HepG2 (cell line): ENCODE measurements around the gene GPX5. TPM values are rescaled to one million over a fixed set of nuclear protein-coding genes. Genes with fewer than 3 reads are reported as not detected.

ENCODE experiments used
- ASH2L ChIP-seq: fragments of 300-600, 200-600 bp; sonication (generic); IDR thresholded peaks from 2 replicates; pipeline ENCODE4 v1.7.0; 2017; ENCODE audit warnings: low read depth, mild to moderate bottlenecking, moderate library complexity, mixed read lengths, low read length; ENCODE audit not compliant: insufficient read length
- GTF3A ChIP-seq: sonication (generic); formaldehyde crosslinking; conservative IDR thresholded peaks from 2 replicates; pipeline ENCODE4 v1.4.0; 2020; ENCODE audit warnings: mild to moderate bottlenecking, missing genetic modification reagents
- HBP1 ChIP-seq: IDR thresholded peaks from 2 replicates; pipeline ENCODE4 v1.6.1; 2016; ENCODE audit warnings: low read depth, control low read depth
- ZFX ChIP-seq: sonication (generic); formaldehyde crosslinking; IDR thresholded peaks from 2 replicates; pipeline ENCODE4 v1.4.0; 2020; ENCODE audit warnings: mild to moderate bottlenecking, low read depth, missing genetic modification reagents, moderate library complexity
- ZIK1 ChIP-seq: sonication (generic); formaldehyde crosslinking; IDR thresholded peaks from 2 replicates; pipeline ENCODE4 v1.5.0; 2020; ENCODE audit warnings: mild to moderate bottlenecking, low read depth, missing genetic modification reagents, borderline replicate concordance
- polyA plus RNA-seq, 8 experiments: library from polyadenylated mRNA; depleted of rRNA in 3 of 8; stranded (reverse) in 7 of 8; unstranded in 1 of 8; fragments of >200 nt; fragmentation: Illumina TruSeq in 4 of 8; extraction: Trizol in 4 of 8; gene quantifications; 2 replicates each; pipeline versions ENCODE4 v1.2.1 to v1.2.3, GENCODE V29; 2011 to 2016; ENCODE audit warnings: low read depth in 4 of 8, missing spikeins in 1 of 8, mixed read lengths in 1 of 8; ENCODE audit not compliant: insufficient read depth in 1 of 8
- total RNA-seq, 5 experiments: library from RNA; depleted of rRNA; stranded (reverse); fragments of >200 nt; fragmentation: Illumina TruSeq; extraction: Trizol; gene quantifications; 2 replicates each; pipeline ENCODE4 v1.2.3, GENCODE V29; 2016; ENCODE audit warnings: low read depth in 1 of 5
- TF ChIP-seq, protein P1 (sequence below): sonication (generic); formaldehyde crosslinking; IDR thresholded peaks from one replicate; pipeline ENCODE4 v1.5.1; 2020; ENCODE audit warnings: mild to moderate bottlenecking, missing genetic modification reagents; ENCODE audit errors: not compliant biosample characterization
- TF ChIP-seq, protein P2 (sequence below): fragments of 450-650 bp; IDR thresholded peaks from 2 replicates; pipeline ENCODE4 v1.6.1; 2017; ENCODE audit warnings: mild to moderate bottlenecking
- TF ChIP-seq, protein P3 (sequence below): sonication (generic); formaldehyde crosslinking; IDR thresholded peaks from 2 replicates; pipeline ENCODE4 v1.4.0; 2020; ENCODE audit warnings: missing genetic modification reagents, mild to moderate bottlenecking, borderline replicate concordance
- TF ChIP-seq, protein P4 (sequence below): sonication (generic); formaldehyde crosslinking; IDR thresholded peaks from 2 replicates; pipeline ENCODE4 v1.8.1; 2022; ENCODE audit warnings: low read depth, mild to moderate bottlenecking, missing genetic modification reagents

GPX5 gene
- total and polyA plus RNA-seq, 2 of the 13 experiments (the other 11 are each of a cell fraction or from before 2014, with no cell fraction given), result not detected

- TF ChIP-seq, protein P1, sequence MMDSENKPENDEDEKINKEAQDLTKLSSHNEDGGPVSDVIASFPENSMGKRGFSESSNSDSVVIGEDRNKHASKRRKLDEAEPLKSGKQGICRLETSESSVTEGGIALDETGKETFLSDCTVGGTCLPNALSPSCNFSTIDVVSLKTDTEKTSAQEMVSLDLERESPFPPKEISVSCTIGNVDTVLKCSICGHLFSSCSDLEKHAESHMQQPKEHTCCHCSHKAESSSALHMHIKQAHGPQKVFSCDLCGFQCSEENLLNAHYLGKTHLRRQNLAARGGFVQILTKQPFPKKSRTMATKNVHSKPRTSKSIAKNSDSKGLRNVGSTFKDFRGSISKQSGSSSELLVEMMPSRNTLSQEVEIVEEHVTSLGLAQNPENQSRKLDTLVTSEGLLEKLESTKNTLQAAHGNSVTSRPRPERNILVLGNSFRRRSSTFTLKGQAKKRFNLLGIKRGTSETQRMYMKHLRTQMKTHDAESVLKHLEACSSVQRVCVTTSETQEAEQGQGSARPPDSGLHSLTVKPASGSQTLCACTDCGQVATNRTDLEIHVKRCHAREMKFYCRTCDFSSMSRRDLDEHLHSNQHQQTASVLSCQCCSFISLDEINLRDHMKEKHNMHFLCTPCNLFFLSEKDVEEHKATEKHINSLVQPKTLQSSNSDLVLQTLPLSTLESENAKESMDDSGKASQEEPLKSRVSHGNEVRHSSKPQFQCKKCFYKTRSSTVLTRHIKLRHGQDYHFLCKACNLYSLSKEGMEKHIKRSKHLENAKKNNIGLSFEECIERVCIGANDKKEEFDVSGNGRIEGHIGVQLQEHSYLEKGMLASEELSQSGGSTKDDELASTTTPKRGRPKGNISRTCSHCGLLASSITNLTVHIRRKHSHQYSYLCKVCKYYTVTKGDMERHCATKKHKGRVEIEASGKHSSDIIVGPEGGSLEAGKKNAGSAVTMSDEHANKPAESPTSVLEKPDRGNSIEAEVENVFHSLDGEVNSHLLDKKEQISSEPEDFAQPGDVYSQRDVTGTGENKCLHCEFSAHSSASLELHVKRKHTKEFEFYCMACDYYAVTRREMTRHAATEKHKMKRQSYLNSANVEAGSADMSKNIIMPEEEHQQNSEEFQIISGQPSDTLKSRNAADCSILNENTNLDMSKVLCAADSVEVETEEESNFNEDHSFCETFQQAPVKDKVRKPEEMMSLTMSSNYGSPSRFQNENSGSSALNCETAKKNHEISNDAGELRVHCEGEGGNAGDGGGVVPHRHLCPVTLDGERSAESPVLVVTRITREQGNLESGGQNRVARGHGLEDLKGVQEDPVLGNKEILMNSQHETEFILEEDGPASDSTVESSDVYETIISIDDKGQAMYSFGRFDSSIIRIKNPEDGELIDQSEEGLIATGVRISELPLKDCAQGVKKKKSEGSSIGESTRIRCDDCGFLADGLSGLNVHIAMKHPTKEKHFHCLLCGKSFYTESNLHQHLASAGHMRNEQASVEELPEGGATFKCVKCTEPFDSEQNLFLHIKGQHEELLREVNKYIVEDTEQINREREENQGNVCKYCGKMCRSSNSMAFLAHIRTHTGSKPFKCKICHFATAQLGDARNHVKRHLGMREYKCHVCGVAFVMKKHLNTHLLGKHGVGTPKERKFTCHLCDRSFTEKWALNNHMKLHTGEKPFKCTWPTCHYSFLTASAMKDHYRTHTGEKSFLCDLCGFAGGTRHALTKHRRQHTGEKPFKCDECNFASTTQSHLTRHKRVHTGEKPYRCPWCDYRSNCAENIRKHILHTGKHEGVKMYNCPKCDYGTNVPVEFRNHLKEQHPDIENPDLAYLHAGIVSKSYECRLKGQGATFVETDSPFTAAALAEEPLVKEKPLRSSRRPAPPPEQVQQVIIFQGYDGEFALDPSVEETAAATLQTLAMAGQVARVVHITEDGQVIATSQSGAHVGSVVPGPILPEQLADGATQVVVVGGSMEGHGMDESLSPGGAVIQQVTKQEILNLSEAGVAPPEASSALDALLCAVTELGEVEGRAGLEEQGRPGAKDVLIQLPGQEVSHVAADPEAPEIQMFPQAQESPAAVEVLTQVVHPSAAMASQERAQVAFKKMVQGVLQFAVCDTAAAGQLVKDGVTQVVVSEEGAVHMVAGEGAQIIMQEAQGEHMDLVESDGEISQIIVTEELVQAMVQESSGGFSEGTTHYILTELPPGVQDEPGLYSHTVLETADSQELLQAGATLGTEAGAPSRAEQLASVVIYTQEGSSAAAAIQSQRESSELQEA (CRISPR knock-in tag), result no peak
- TF ChIP-seq, protein P2, sequence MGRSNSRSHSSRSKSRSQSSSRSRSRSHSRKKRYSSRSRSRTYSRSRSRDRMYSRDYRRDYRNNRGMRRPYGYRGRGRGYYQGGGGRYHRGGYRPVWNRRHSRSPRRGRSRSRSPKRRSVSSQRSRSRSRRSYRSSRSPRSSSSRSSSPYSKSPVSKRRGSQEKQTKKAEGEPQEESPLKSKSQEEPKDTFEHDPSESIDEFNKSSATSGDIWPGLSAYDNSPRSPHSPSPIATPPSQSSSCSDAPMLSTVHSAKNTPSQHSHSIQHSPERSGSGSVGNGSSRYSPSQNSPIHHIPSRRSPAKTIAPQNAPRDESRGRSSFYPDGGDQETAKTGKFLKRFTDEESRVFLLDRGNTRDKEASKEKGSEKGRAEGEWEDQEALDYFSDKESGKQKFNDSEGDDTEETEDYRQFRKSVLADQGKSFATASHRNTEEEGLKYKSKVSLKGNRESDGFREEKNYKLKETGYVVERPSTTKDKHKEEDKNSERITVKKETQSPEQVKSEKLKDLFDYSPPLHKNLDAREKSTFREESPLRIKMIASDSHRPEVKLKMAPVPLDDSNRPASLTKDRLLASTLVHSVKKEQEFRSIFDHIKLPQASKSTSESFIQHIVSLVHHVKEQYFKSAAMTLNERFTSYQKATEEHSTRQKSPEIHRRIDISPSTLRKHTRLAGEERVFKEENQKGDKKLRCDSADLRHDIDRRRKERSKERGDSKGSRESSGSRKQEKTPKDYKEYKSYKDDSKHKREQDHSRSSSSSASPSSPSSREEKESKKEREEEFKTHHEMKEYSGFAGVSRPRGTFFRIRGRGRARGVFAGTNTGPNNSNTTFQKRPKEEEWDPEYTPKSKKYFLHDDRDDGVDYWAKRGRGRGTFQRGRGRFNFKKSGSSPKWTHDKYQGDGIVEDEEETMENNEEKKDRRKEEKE, result no peak
- TF ChIP-seq, protein P3, sequence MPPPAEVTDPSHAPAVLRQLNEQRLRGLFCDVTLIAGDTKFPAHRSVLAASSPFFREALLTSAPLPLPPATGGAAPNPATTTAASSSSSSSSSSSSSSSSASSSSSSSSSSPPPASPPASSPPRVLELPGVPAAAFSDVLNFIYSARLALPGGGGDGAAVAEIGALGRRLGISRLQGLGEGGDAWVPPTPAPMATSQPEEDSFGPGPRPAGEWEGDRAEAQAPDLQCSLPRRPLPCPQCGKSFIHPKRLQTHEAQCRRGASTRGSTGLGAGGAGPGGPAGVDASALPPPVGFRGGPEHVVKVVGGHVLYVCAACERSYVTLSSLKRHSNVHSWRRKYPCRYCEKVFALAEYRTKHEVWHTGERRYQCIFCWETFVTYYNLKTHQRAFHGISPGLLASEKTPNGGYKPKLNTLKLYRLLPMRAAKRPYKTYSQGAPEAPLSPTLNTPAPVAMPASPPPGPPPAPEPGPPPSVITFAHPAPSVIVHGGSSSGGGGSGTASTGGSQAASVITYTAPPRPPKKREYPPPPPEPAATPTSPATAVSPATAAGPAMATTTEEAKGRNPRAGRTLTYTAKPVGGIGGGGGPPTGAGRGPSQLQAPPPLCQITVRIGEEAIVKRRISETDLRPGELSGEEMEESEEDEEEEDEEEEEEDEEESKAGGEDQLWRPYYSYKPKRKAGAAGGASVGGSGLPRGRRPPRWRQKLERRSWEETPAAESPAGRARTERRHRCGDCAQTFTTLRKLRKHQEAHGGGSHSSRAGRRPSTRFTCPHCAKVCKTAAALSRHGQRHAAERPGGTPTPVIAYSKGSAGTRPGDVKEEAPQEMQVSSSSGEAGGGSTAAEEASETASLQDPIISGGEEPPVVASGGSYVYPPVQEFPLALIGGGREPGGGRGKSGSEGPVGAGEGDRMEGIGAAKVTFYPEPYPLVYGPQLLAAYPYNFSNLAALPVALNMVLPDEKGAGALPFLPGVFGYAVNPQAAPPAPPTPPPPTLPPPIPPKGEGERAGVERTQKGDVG (CRISPR knock-in tag), result no peak
- TF ChIP-seq ZFX, result no peak
- no peak for TF ChIP-seq HBP1
- TF ChIP-seq ZIK1, result no peak
- TF ChIP-seq GTF3A (CRISPR knock-in tag), result no peak
- TF ChIP-seq ASH2L, result no peak
- TF ChIP-seq, protein P4, sequence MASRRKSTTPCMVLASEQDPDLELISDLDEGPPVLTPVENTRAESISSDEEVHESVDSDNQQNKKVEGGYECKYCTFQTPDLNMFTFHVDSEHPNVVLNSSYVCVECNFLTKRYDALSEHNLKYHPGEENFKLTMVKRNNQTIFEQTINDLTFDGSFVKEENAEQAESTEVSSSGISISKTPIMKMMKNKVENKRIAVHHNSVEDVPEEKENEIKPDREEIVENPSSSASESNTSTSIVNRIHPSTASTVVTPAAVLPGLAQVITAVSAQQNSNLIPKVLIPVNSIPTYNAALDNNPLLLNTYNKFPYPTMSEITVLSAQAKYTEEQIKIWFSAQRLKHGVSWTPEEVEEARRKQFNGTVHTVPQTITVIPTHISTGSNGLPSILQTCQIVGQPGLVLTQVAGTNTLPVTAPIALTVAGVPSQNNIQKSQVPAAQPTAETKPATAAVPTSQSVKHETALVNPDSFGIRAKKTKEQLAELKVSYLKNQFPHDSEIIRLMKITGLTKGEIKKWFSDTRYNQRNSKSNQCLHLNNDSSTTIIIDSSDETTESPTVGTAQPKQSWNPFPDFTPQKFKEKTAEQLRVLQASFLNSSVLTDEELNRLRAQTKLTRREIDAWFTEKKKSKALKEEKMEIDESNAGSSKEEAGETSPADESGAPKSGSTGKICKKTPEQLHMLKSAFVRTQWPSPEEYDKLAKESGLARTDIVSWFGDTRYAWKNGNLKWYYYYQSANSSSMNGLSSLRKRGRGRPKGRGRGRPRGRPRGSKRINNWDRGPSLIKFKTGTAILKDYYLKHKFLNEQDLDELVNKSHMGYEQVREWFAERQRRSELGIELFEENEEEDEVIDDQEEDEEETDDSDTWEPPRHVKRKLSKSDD (CRISPR knock-in tag), result no peak
Observed at GRCh38 chr6:28488916-28489365, 36.7 kb upstream of the GPX5 start (continued).
